ENCODE measurements around the gene AKT1S1. TPM values are rescaled to one million over a fixed set of nuclear protein-coding genes. Genes with fewer than 3 reads are reported as not detected.

AKT1S1 gene
- total RNA-seq, 1 donor, result 14.4 TPM

- no peak for TF ChIP-seq CTCF (IDR thresholded peaks at IDR 0.05; ENCODE audit: insufficient read depth, low read length)
- H3K4me3 ChIP-seq (ENCODE audit: low read depth, low read length), result no peak overlapping the region
- DNase-seq (ENCODE audit: low read depth), result peak; percentile 69
Observed at GRCh38 chr19:49921871-49922795, 45.0 kb upstream of the AKT1S1 start.

GRCh38 chr19:49920624-49921363 lies 43.6 kb upstream of the AKT1S1 start:
- no peak for DNase-seq (ENCODE audit: low read depth)
- TF ChIP-seq CTCF (IDR thresholded peaks at IDR 0.05; ENCODE audit: insufficient read depth, low read length), result no peak
- no peak overlapping the region for H3K4me3 ChIP-seq (ENCODE audit: low read depth, low read length)

GRCh38 chr19:49918089-49918488 lies 40.9 kb upstream of the AKT1S1 start:
- DNase-seq (ENCODE audit: low read depth), result no peak
- no peak overlapping the region for H3K4me3 ChIP-seq (ENCODE audit: low read depth, low read length)
- no peak for TF ChIP-seq CTCF (IDR thresholded peaks at IDR 0.05; ENCODE audit: insufficient read depth, low read length)

- peak; percentile 13 for TF ChIP-seq CTCF (IDR thresholded peaks at IDR 0.05; ENCODE audit: insufficient read depth, low read length)
- H3K4me3 ChIP-seq (ENCODE audit: low read depth, low read length), result no peak overlapping the region
- no peak for DNase-seq (ENCODE audit: low read depth)
Observed at GRCh38 chr19:49916839-49917733, 39.9 kb upstream of the AKT1S1 start.

- no peak for DNase-seq (ENCODE audit: low read depth)
- TF ChIP-seq CTCF (IDR thresholded peaks at IDR 0.05; ENCODE audit: insufficient read depth, low read length), result peak; percentile 27
- H3K4me3 ChIP-seq (ENCODE audit: low read depth, low read length), result no peak overlapping the region
Observed at GRCh38 chr19:49915271-49915670, 38.1 kb upstream of the AKT1S1 start.

- no peak overlapping the region for H3K4me3 ChIP-seq (ENCODE audit: low read depth, low read length)
- no peak for DNase-seq (ENCODE audit: low read depth)
- TF ChIP-seq CTCF (IDR thresholded peaks at IDR 0.05; ENCODE audit: insufficient read depth, low read length), result no peak
Observed at GRCh38 chr19:49913720-49914119, 36.6 kb upstream of the AKT1S1 start.
